ENCODE results near the gene THOC2.

DNA sequence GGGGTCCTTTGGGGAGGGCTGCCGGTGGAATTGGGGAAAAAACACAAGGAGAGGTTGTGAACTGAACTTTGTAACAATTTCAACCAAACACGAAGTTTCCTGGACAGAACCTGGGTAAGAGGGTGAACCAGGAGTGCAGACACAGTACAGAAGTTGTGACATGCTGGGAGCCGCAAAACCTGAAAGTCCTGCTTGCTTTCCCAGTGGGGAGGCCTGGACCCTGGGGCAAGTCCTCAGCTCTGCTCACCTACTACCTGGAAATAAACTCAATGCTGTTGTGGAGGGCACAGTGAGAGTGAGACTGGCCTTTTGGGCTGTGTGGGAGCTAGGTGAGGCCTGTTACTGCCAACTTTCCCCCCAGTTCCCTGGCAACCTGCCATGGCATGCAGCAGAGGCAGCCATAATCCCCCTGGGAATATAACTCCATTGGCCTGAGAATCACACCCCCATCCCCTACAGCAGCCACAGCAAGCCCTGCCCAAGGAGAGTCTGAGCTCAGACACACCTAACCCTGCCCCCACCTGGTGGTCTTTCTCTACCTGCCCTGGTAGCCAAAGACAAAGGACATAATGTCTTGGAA lies 162.8 kb downstream of the THOC2 start:
- TF ChIP-seq NR4A1 (CRISPR knock-in tag; IDR thresholded peaks at IDR 0.05) (no peak), NR4A1 (tag; IDR thresholded peaks at IDR 0.05) (no peak), FOXK2 (conservative IDR thresholded peaks at IDR 0.05 in 1 of 2, IDR thresholded peaks at IDR 0.05 in 1 of 2; ENCODE audit: low read depth in 2 of 2) (no peak), MAZ (CRISPR knock-in tag; conservative IDR thresholded peaks at IDR 0.05 in 1 of 2, IDR thresholded peaks at IDR 0.05 in 1 of 2) (no peak), TAF1 (IDR thresholded peaks at IDR 0.05; ENCODE audit: control insufficient read depth, extremely low read depth, insufficient read depth, low read length, severe bottlenecking) (no peak), PHF8 (IDR thresholded peaks at IDR 0.05; ENCODE audit: borderline replicate concordance, low read length) (no peak)
